Kidney tubule cell (primary cell): Measurements from ENCODE around the gene TBC1D19.
"Not testable (repeated sequence)": the region's sequence is repeated elsewhere in the genome, so short reads cannot be mapped to it uniquely, and the experiment has no call there.

Source experiments
- DNase-seq: peaks from one replicate; pipeline ENCODE4 v3.0.0-alpha.2; 2018; ENCODE audit warnings: low spot score

Gene TBC1D19

GRCh38 chr4:26583865-26584652 lies at the start of gene TBC1D19:
TBC1D19 (plus strand) TSS chr4:26584084; CDS start chr4:26584194, 110 bp downstream.
- peak; percentile 91 for DNase-seq

GRCh38 chr4:26542991-26543390 lies 40.9 kb upstream of the TBC1D19 start:
- no peak for DNase-seq

- DNase-seq: no peak
Measured at GRCh38 chr4:26544421-26544820, 39.5 kb upstream of the TBC1D19 start.

DNA sequence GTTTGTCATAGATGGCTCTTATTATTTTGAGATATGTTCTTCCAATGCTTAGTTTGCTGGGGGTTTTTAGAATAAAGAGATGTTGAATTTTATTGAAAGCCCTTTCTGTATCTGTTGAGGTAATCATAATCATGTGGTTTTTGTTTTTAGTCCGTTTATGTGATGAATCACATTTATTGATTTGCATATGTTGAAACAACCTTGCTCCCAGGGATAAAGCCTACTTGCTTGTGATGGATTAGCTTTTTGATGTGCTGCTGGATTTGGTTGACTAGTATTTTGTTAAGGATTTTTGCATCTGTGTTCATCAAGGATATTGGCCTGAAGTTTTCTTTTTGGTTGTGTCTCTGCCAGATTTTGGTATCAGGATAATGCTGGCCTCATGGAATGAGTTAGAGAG lies 35.5 kb upstream of the TBC1D19 start:
- DNase-seq: not testable (repeated sequence)

DNA sequence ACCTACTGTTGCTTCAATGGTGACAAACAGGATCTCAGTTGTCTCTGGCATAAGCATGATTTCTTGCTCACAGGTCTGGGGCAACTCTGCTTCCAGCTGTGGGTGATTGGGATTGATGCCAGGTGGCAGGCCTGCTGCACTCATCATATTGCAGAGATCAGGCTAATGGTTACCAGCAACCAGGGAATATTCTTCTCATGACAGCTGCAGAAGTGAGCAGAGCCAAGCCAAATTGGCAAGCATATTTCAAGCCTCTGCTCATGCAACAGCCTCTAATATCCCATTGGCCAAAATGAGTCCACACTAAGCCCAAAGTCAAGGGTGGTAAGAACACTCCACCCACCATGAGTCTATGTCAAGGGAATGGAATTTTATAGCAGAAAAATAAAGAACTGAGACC lies 26.7 kb upstream of the TBC1D19 start:
- peak; percentile 85 for DNase-seq

GRCh38 chr4:26558166-26558895 lies 25.6 kb upstream of the TBC1D19 start:
- no peak for DNase-seq

GRCh38 chr4:26566133-26566532 lies 17.8 kb upstream of the TBC1D19 start:
- peak; percentile 13 for DNase-seq

DNA sequence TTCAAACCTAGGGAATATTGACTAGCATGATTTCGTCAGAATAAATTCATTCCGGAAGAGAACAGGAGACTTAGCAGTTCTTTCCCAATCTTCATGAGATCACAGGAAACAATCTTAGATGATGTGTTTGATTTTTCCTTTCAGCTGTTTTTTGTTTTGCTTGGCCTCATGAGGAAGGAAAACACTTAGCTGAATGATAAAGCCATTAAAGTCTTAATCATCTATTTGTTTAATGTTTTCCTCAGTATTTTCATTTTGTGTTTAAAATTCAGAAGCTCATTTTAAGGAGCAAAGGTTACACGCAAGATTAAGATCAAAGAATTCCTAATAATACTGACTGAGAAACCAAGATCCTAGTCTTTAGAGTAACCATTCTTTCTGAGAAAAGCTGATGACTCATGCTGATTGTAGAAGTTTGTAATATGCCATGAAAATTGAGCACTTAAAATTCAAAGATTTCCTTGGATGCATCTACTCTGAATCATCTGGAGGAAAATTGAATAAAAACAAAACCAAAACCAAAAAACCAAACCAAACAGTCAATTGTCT lies 15.4 kb upstream of the TBC1D19 start:
- peak; percentile 90 for DNase-seq

DNA sequence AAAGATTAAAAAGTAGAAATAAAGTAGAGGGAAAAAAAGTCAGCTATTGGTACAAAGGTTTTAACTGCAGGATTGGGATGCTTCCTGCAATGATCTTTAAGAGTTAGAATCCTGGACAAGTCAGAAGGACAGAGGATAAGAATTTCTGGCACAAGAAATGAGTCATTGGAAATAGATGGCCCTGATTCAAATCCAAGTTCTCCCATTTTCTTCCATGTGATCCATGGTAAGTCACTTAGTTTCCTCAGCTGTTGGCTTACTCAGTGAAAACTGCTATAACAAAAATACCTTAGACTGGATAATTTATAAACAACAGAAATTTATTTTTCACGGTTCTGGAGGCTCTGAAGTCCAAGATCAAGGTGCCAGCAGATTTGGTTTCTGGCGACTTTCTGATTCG lies 13.3 kb upstream of the TBC1D19 start:
- no peak for DNase-seq

- peak; percentile 83 for DNase-seq
Measured at GRCh38 chr4:26573389-26573794, 10.5 kb upstream of the TBC1D19 start.

GRCh38 chr4:26574563-26574962 lies 9.3 kb upstream of the TBC1D19 start:
- no peak for DNase-seq

GRCh38 chr4:26576231-26576739 lies 7.6 kb upstream of the TBC1D19 start:
- DNase-seq: peak; percentile 13

- DNase-seq: no peak
Measured at GRCh38 chr4:26577066-26577465, 6.8 kb upstream of the TBC1D19 start.

DNA sequence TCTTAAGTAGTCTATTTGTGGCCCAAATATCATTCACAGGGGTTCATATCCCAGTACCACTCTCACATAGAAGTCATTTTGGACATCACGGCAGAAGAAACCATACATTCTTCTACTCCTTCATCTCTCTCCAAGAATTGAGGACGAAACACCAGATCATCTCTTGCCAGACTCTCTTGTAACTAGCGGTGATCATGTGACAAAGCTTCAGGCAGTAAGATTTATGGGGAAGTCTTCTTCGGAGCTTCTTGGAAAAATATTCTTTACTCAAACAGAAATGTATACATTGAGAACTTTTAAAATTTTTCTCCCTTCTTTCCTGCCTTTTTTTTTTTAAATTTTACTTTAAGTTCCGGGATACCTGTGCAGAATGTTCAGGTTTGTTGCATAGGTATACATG lies 4.7 kb upstream of the TBC1D19 start:
- no peak for DNase-seq

- not testable (repeated sequence) for DNase-seq
Measured at GRCh38 chr4:26581341-26581740, 2.5 kb upstream of the TBC1D19 start.

- DNase-seq: peak; percentile 79
Measured at GRCh38 chr4:26583538-26583864, 383 bp upstream of the TBC1D19 start.

GRCh38 chr4:26584725-26585124 lies 841 bp downstream of the TBC1D19 start:
- peak; percentile 13 for DNase-seq

GRCh38 chr4:26589705-26590104 lies 5.8 kb downstream of the TBC1D19 start:
- peak; percentile 20 for DNase-seq

DNA sequence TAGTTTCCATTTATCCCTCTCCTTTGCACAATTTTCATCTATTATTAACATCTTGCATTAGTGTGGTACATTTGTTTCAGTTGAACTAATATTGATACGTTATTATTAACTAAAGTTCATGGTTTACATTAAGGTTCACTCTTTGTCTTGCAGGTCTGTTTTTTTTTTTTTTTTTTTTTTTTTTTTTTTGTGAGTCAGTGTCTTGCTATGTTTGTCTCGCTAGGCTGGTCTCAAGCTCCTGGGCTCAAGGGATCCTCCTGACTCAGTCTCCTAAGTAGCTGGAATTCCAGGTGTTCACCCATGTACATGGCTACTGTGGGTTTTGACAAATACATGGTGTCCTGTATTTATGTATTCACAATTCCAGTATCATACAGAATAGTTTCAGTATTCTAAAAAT lies 6.8 kb downstream of the TBC1D19 start:
- peak; percentile 98 for DNase-seq

DNA sequence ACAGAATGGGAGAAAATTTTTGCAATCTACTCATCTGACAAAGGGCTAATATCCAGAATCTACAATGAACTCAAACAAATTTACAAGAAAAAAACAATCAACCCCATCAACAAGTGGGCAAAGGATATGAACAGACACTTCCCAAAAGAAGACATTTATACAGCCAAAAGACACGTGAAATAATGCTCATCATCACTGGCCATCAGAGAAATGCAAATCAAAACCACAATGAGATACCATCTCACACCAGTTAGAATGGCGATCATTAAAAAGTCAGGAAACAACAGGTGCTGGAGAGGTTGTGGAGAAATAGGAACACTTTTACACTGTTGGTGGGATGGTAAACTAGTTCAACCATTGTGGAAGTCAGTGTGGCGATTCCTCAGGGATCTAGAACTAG lies 9.7 kb downstream of the TBC1D19 start:
- not testable (repeated sequence) for DNase-seq

DNA sequence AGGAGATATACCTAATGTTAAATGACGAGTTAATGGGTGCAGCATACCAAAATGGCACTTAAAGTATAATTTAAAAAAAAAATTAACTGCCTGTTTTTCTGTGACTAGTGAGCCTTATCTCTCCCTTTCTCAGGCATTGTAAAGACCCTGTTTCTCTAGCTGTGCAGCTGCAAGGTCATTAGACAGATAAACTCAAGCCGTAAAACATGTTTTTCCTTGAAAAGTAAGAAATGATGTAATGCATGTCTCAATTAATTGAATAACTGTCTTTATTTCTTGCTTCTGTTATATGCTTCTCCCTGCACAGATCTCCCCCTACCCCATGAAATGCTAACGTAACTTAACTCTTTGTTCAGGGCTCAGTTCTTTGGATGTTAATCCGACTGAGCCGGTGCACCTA lies 10.5 kb downstream of the TBC1D19 start:
- no peak for DNase-seq

DNA sequence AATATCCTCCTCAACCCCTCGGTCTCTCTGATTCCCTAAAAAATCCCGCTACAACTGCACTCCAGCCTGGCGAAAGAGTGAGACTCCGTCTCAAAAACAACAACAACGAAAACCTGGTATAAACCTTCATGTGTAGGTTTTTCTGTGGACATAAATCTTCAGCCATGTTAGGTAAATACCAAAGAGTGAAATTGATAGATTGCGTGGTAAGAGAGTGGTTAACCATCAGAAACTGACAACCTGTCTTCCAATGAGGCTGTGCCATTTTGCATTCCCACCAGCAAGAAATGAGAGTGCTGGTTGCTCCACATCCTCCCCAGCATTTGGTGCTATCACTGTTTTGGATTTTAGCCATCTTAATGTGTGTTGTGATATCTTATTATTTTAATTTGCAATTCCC lies 10.9 kb downstream of the TBC1D19 start:
- DNase-seq: no peak

GRCh38 chr4:26596843-26597242 lies 13.0 kb downstream of the TBC1D19 start:
- no peak for DNase-seq
